HG03575 (cell line): ENCODE results near the gene CACNA1A.

Source experiments
- ATAC-seq: cut with Tn5 transposase; IDR thresholded peaks from one replicate; pipeline ENCODE4 v1.9.1; 2021; ENCODE audit not compliant: unreplicated experiment, insufficient number of reproducible peaks, low FRiP score; ENCODE audit errors: extremely low read depth

The CACNA1A gene

DNA sequence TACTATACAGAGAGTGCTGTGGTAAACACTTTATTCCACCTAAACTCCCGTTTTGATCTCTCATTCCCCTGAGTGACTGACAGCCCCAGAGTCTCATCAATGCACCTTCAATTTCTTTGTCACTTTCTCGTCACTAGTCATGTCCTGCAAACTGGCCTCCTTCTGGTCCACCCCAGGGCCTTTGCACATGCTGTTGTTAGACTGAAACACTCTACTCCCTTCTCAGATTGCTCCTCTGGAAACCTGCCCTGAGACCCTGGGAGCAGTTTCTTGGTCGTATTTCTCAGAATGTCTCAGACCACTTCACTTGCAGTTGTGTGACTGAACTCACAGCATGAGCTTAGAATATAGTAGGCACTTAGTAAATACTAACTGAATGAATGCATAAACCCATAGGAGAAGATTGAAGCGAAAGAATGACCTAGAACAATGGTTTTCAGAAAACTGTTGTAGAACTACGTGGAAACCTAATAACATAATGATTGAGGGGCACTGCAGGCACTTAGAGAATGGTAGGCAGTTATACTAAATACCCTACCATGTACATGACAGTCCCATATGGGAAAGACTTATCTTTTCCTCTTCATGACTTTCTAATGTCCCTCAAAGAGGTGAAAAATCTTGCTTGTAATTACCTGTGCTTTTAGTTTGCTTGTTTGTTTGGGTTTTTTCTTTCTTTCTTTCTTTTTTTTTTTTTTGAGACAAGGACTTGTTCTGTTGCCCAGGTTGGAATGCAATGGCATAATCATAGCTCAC, 211.3 kb downstream of the CACNA1A start:
- no peak for ATAC-seq

DNA sequence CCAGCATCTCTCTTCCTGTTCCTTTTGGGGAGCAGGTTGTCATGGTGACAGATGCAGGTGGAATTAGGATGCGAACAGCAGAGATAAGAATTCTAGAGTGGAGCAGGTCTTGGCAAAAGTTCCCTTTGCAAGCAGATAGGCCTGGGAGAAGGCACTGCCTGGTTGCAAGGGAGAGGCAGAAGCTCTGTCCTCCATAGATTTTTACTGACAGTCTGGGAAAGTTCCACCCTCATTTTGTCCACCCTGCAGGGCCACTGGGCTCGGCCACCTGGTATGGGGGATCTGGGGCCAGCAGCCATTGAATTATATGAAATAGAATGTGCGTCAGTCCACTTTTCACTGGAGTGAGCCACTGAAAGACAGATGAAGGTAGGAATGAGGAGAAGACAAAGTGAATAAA, 214.4 kb downstream of the CACNA1A start:
- ATAC-seq, result no peak

GRCh38 chr19:13290741-13291140, 215.5 kb downstream of the CACNA1A start:
- no peak for ATAC-seq

DNA sequence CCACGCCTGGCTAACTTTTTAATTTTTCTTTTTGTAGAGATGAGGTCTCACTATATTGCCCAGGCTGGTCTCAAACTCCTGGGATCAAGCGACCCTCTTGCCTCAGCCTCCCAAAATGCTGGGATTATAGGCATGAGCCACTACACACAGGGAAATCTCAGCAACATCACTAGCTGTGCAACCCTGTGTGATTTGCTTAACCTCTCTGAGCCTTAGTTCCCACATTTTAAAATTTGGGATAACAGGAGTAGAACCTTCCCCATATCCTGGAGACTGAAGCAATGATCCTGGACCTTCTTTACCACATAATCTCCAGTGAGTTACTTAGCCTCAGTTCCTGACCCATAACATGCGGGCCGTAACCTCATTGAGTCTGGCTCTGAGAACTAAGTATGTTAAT, 217.0 kb downstream of the CACNA1A start:
- no peak for ATAC-seq

DNA sequence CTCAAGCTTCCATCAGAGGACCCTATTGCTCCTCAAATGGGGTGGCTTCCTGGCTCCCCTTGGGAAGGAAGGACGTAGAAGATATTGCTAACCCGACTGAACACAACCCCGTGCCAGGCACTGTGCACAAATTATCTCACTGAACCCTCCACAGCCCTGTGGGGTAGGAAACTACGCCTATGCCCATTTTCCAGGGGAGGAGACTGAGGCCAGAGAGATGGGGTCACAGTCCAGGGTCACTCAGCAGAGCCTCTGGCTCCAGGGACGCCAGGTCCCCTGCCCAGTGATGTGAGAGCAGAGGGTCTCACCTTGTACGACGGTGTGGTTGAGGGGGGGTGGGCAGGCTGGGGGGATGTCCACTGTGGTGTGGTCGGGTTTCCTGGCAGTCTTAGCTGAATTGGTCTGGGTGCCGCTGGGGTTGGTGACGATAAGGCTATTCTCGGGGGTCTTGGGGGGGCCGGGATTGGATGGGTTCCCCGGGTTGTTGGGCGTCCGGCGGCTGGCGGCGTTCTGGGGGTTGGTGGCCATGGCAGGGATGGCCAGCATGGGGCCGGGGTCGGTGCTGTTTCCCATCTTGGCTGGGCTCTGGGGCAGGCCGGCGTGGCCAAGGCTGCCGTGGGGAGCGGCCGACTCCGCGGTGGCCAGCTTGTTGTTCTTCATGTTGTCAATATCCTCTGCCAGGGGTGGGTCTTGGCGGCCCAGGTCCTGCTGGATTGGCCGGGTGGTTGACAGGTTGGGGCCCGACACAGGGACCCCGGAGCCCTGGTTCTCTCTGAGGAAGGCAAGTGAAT, 219.9 kb downstream of the CACNA1A start:
- ATAC-seq, result no peak

GRCh38 chr19:13284929-13285928, 221.1 kb downstream of the CACNA1A start:
- ATAC-seq, result no peak

DNA sequence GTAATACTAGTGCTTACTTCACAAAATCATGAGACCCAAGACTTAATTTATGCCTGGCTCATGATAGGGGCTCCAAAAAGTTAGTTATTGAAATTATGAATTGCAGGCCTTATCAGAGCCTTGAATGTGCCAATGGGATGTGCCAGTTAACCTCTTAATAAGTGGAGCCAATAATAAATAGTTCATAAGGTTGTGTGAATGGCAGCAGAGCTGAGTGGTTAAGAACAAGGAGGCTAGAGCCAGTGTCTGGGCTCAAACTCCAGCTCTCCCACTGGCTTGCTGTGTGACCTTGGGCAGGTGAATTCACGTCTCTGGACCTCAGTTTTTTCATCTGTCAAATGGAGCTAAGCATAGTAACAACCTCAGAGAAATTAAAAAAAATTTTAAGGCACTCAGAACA, 222.4 kb downstream of the CACNA1A start:
- no peak for ATAC-seq

- ATAC-seq, result no peak
Measured at GRCh38 chr19:13282486-13283065, 223.7 kb downstream of the CACNA1A start.

- no peak for ATAC-seq
Measured at GRCh38 chr19:13281567-13282291, 224.6 kb downstream of the CACNA1A start.

DNA sequence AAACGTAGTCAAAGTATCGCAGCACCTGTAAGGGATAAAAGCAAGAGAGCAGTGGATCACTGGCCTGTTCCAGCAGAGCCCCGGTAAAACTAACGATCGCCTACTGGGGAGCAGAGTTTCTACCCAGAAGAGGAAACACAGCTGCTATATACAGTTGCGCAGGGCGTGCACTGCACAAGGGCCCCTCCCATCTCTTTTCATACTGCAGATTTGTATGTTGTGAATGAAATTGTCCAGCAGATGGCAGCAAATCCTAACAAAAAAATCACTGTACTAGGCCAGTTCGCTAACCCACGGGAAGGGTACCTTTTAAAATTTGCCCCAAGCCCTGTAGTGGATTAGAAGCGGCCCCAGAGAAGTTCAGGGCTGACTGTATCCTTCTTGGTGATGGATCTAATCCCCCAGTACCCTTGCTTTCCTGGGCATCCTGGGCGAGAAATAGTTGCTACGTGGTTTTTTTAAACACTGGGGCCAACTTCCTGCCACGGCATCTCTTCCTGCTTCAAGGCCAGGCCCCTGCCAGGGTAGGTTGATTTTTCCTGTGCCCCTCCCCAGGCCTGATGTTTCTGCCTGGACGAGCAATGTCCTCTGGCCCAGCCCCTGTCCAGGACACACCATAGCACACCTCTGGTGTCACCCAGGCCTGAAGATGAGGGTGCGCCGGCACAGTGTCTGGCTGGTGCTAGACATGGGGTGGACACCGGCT, 229.0 kb downstream of the CACNA1A start:
- no peak for ATAC-seq

DNA sequence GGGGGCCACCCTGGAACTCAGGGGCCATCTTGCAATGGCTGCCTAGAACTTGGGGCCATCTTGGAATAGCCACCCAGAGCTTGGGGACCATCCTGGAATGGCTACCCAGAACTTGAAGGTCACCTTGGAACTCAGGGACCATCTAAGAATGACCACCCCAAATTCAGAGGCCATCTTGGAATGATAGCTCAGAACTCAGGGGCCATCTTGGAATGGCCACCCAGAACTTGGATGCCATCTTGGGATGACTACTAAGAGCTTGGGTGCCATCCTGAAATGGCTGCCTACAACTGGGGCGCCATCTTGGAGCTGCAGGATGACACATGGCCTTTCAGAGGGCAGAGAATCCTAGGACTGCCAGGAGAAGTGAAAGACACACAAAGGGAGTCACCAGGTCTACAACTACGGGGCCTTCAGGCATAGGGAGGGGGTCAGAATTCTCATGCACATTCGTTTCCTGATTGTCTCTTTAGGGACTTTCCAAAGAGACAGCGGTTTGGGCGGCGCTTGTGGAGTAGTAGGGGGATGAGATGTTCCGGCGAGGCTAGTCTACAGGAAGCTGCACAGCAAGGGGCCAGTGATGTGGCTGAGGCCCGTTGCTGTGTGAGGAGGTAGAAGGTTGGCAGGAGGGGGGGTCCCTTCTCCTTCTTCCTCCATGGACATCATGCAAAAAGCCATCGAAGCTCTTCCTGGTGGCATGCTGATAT, 231.1 kb downstream of the CACNA1A start:
- no peak for ATAC-seq

DNA sequence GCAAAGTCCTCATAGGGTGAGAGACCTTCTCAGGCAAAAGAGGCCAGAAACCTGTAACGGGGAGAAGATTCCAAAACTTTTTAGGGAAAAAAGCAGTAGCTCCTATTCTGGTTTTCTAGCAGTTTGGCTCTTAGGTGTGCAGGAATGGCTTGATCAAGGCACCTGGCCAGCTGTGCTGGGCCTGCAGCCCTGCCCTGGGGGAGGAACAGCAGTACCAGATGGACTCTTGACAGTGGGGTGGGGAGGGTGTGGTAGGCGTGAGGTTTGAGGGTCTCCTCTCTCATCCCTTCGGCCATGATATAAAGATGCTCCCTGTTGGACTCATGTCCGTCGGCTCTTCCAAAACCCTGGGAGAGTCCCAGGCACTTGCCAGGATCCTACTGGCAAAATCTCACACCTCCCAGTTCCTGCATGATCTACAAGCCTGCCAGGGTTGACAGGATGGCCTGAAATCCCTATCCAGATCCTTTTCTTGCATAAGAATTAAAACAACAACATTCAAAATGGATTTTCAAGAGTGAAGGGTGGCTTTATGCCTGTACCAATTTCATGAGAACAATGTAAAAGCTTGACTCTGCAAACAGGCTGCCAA, 235.7 kb downstream of the CACNA1A start:
- ATAC-seq, result no peak

DNA sequence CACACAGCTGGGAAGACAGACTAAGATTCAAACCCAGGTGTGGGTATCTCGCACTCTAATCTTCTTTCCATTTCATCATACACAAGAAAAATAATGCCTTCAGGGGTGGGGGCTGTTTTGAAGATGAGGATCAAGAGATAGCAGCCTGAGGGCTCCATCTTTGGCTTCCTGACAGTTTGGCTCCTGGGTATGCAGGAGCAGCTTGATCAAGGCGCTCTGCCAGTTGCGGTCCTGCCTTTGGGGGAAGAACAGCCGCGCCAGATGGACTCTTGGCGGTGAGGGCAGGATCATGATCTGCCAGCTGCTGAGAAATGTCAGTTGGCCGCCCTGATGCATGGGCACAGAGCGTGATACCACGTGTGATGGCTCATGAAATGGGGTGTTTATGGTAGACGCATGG, 236.9 kb downstream of the CACNA1A start:
- ATAC-seq, result no peak

DNA sequence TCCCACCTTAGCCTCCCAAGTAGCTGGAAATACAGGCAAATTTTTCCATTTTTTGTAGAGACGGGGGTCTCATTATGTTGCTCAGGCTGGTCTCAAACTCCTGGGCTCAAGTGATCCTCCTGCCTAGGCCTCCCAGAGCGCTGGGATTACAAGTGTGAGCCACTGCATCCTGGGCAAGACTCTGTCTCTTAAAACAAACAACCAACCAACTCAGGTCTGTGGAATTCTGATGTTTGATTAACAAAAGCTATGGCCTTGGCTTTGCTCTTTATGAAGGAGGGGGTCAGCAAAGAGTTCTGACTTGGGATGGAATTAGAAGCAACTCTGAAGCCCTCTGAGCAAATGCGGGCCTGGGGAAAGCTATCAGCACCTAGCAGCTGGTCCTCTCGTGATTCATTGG, 238.4 kb downstream of the CACNA1A start:
- ATAC-seq, result no peak

DNA sequence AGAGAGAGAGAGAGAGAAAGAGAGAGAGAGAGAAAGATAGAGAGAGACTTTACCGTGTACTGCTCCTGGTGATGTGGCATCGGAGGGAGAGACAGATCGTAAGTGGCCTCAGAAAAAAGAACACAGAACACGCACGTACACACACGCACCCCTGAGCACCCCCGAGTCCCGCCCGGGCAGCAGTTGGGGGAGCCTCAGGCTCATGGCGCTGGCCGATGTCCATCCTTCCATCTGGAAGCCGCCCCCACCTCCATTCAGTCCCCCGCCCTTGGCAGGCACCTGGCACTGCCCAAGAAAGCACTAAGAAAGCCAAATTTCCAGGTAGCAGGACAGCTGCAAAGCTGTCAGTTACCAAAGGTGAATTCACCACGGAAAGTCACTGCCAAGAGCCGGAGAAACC, 239.1 kb downstream of the CACNA1A start:
- no peak for ATAC-seq

- no peak for ATAC-seq
Measured at GRCh38 chr19:13262450-13262849, 243.8 kb downstream of the CACNA1A start.
